ENCODE measurements around the gene ZMIZ1.

The ZMIZ1 gene

DNA sequence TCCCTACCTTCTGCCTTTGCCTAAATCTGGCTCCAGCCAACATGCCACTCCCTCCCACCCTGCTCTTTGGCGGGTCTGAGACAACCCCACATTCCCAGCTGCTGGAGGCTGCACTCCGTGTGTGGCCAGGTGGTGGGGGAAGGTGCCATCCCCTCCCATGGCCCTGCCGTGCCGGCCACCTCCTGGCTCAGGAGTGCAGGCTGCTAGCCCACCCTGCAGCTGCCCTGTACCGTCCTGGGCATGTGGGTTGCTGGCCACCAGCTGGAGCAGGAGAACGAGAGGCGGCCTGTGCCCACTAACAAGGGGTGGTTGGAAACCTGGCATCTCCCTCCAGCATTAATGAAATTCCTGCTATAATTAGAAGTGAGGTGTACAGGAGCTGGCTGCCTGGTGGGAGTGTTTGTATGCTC is 97.6 kb downstream of the ZMIZ1 start:
- no peak overlapping the region for H3K27ac Mint-ChIP-seq
- no peaks in the 10 kb centered on the region for H3K36me3 Mint-ChIP-seq
- H3K4me3 Mint-ChIP-seq, result no peak overlapping the region
- H3K27me3 Mint-ChIP-seq, result peaks cover 8% of the 10 kb centered on the region
- H3K4me1 Mint-ChIP-seq, result peaks cover 7% of the 10 kb centered on the region
- H3K9me3 Mint-ChIP-seq, result no peaks in the 10 kb centered on the region
- ATAC-seq, result no peak

GRCh38 chr10:79166741-79167140 is 98.0 kb downstream of the ZMIZ1 start:
- peaks cover 9% of the 10 kb centered on the region for H3K27me3 Mint-ChIP-seq

DNA sequence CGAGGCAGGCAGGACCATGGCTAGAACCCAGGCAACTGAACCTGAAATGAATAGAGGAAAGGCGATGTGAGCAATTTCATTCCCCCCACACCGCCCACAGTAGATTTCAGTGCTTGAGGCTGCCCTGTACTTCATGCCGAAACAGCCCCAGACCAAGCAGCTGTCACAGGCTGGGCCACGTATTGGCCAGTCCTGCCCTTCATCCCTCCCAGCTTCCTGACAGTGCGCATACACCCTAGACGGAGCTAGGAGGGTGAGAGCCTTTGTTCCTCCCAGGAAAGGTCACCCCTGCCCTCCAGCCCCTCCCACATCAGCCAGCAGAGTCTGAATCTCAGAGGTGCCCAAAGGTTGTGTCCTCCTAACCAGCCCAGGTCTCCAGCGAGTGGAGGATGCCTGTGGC is 98.8 kb downstream of the ZMIZ1 start:
- no peak overlapping the region for H3K27ac Mint-ChIP-seq
- H3K27me3 Mint-ChIP-seq, result peaks cover 10% of the 10 kb centered on the region
- no peaks in the 10 kb centered on the region for H3K9me3 Mint-ChIP-seq
- no peaks in the 10 kb centered on the region for H3K36me3 Mint-ChIP-seq
- peaks cover 7% of the 10 kb centered on the region for H3K4me1 Mint-ChIP-seq
- ATAC-seq, result no peak
- H3K4me3 Mint-ChIP-seq, result no peak overlapping the region

More at GRCh38 chr10:79166741-79167140, 98.0 kb downstream of the ZMIZ1 start:
- no peak for ATAC-seq
- Mint-ChIP-seq H3K4me3 (no peak overlapping the region), H3K27ac (no peak overlapping the region), H3K4me1 (peaks cover 7% of the 10 kb centered on the region), H3K9me3 (no peaks in the 10 kb centered on the region), H3K36me3 (no peaks in the 10 kb centered on the region)

GRCh38 chr10:79168210-79168609 is 99.4 kb downstream of the ZMIZ1 start:
- peaks cover 7% of the 10 kb centered on the region for H3K4me1 Mint-ChIP-seq
- peaks cover 10% of the 10 kb centered on the region for H3K27me3 Mint-ChIP-seq
- no peaks in the 10 kb centered on the region for H3K36me3 Mint-ChIP-seq
- no peak overlapping the region for H3K4me3 Mint-ChIP-seq
- no peak overlapping the region for H3K27ac Mint-ChIP-seq
- ATAC-seq, result no peak
- H3K9me3 Mint-ChIP-seq, result no peaks in the 10 kb centered on the region

GRCh38 chr10:79170226-79170752 is 101.5 kb downstream of the ZMIZ1 start:
- ATAC-seq, result no peak
- Mint-ChIP-seq H3K36me3 (no peaks in the 10 kb centered on the region), H3K4me1 (no peaks in the 10 kb centered on the region), H3K4me3 (no peak overlapping the region), H3K9me3 (no peaks in the 10 kb centered on the region), H3K27me3 (peaks cover 10% of the 10 kb centered on the region), H3K27ac (no peak overlapping the region)

- H3K27ac Mint-ChIP-seq, result no peak overlapping the region
- H3K4me1 Mint-ChIP-seq, result no peaks in the 10 kb centered on the region
- no peak overlapping the region for H3K4me3 Mint-ChIP-seq
- no peak for ATAC-seq
- H3K36me3 Mint-ChIP-seq, result no peaks in the 10 kb centered on the region
- no peaks in the 10 kb centered on the region for H3K9me3 Mint-ChIP-seq
- H3K27me3 Mint-ChIP-seq, result peaks cover 10% of the 10 kb centered on the region
These were observed 102.2 kb downstream of the ZMIZ1 start for GRCh38 chr10:79170993-79171392.

- Mint-ChIP-seq H3K27ac (no peak overlapping the region), H3K27me3 (peaks cover 10% of the 10 kb centered on the region), H3K4me3 (no peak overlapping the region), H3K4me1 (no peaks in the 10 kb centered on the region), H3K9me3 (no peaks in the 10 kb centered on the region), H3K36me3 (no peaks in the 10 kb centered on the region)
- no peak for ATAC-seq
These were observed 102.7 kb downstream of the ZMIZ1 start for GRCh38 chr10:79171504-79171903.

DNA sequence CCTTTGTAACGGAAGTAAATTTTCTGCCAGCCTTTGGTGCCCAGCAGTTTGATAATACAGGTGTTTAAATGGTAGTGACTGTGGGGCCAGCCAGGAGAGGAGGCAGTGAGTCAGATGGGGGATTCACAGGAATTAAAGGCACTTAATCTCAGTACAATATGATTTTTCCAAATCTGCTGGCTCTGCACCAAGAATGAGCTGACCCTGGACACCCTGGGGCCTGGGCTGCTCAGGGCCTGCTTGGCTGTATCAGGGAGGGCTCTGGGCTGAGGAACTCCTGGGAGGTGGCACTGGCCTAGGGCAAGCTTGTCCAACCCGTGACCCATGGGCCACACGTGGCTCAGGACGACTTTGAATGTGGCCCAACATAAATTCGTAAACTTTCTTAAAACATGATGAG is 104.1 kb downstream of the ZMIZ1 start:
- no peaks in the 10 kb centered on the region for H3K36me3 Mint-ChIP-seq
- no peak overlapping the region for H3K4me3 Mint-ChIP-seq
- H3K27me3 Mint-ChIP-seq, result peaks cover 21% of the 10 kb centered on the region
- H3K9me3 Mint-ChIP-seq, result no peaks in the 10 kb centered on the region
- H3K4me1 Mint-ChIP-seq, result no peaks in the 10 kb centered on the region
- ATAC-seq, result no peak
- H3K27ac Mint-ChIP-seq, result no peak overlapping the region

DNA sequence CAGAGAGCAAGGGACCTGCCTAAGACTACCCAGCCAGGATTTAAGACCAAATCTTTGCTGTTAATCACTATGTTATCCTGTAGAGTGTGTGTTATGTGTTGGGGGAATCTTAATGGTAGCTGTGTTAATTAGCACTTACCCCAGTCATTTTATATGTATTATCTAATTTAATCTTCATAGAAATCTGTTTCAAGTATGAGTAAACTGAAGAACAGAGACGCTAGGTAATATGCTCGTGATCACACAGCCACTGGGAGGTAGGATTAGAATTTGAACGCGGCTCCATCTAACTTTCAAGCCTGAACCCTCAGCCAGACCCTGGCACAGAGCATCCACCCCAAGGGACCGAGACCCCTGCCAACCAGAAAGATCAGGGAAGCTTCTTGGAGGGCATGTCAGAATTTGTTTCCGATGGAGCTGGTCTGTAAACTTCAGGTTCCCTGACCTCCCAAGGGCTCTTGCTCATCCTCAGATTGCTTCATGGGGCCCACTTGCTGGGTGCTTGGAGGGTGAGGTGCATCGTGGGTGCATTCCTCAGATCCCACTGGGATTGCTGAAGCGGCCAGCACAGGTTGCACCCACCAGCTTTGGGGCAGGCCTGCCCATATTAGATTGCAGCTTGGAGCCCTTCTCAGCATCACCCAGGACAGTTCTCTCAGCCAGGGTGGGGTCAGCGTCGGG is 105.0 kb downstream of the ZMIZ1 start:
- no peak for ATAC-seq
- Mint-ChIP-seq H3K27ac (no peak overlapping the region), H3K4me1 (no peaks in the 10 kb centered on the region), H3K4me3 (no peak overlapping the region), H3K27me3 (peaks cover 27% of the 10 kb centered on the region), H3K36me3 (no peaks in the 10 kb centered on the region), H3K9me3 (no peaks in the 10 kb centered on the region)

DNA sequence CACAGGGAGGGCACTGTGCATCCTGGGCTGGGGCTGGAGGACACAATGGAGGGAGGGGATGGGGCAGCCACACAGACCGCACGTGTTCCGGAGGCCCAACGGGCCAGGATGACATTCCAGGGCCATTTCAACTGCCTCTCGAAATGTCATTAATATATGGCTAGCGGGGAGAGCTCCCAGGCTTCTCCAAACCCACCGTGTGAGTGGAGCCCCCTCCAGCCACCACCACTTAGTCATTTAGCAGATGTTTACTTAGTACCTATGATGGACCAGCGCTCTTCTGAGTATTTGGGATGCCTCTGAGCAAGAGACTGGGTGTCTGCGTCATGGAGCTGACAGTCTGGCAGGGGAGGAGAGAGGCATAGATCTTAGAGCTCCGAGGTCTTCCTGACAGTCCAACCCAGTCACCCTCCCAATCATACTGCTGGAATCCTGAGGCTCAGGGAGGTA is 107.3 kb downstream of the ZMIZ1 start:
- Mint-ChIP-seq H3K4me3 (no peak overlapping the region), H3K9me3 (no peaks in the 10 kb centered on the region), H3K27ac (no peak overlapping the region), H3K4me1 (no peaks in the 10 kb centered on the region), H3K36me3 (no peaks in the 10 kb centered on the region), H3K27me3 (peaks cover 34% of the 10 kb centered on the region)
- no peak for ATAC-seq

DNA sequence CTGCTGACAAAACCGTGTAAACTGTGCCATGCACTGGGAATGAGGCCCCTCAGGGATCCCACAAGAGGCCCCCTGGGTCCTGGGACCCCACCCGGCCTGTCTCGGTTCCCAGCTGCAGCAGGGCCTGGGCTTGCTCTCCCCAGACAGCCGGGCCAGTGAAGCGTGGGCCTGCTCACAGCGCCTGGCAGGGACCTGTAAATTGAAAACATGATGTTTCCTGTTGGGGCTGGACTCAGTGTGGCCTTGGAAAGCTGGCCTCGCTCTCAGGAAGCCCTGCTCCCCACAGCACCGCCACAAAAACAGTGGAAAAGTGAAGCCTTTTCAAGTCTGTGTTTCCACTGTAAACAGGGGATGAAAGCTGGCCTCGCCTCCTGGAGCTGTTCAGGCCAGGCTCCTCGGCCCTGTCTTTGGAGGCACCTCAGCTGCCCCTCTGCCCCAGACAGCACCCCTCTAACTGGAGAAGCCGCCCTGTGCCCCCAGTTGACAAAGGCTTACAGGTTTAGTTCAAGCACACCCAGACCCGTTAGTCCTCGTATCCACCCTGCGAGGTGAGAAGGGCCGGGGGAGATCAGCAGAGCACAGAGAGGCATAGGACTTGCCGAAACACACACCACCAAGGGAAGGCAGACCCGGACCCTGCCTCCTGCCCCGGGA is 108.3 kb downstream of the ZMIZ1 start:
- H3K9me3 Mint-ChIP-seq, result no peaks in the 10 kb centered on the region
- H3K27me3 Mint-ChIP-seq, result peaks cover 28% of the 10 kb centered on the region
- H3K36me3 Mint-ChIP-seq, result no peaks in the 10 kb centered on the region
- no peaks in the 10 kb centered on the region for H3K4me1 Mint-ChIP-seq
- H3K27ac Mint-ChIP-seq, result no peak overlapping the region
- H3K4me3 Mint-ChIP-seq, result no peak overlapping the region
- ATAC-seq, result no peak

DNA sequence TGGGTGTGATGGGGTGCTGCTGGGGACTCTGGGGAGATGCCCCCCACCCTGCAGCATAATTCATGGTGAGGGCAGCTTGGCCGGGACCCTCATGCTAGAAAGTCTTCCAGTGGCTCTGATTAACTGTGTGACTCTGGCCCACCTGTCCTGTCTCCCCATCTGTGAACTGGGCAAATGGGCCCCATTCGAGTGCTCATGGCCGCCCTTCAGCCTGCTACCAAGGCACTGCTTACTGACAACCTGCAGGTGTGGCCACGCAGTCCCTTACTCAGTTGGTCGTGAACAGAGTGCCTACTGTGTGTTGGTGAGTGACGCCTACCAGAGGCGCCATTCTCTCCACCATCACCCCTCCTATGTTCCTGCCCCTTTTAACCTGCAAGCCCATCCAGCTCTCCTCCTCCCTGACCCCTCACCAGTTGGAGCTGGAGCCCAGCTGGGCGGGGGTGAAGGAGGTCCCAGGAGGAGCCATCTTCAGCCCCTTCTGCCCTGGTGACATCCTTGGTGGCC is 109.4 kb downstream of the ZMIZ1 start:
- H3K27me3 Mint-ChIP-seq, result peaks cover 28% of the 10 kb centered on the region
- H3K27ac Mint-ChIP-seq, result no peak overlapping the region
- no peaks in the 10 kb centered on the region for H3K4me1 Mint-ChIP-seq
- H3K4me3 Mint-ChIP-seq, result no peak overlapping the region
- ATAC-seq, result no peak
- H3K36me3 Mint-ChIP-seq, result no peaks in the 10 kb centered on the region
- H3K9me3 Mint-ChIP-seq, result no peaks in the 10 kb centered on the region

GRCh38 chr10:79178614-79179163 is 109.9 kb downstream of the ZMIZ1 start:
- no peak overlapping the region for H3K27ac Mint-ChIP-seq

GRCh38 chr10:79179164-79179956 is 110.6 kb downstream of the ZMIZ1 start:
- peaks cover 28% of the 10 kb centered on the region for H3K27me3 Mint-ChIP-seq
- ATAC-seq, result no peak
- H3K36me3 Mint-ChIP-seq, result no peaks in the 10 kb centered on the region
- no peak overlapping the region for H3K4me3 Mint-ChIP-seq
- H3K4me1 Mint-ChIP-seq, result no peaks in the 10 kb centered on the region
- no peaks in the 10 kb centered on the region for H3K9me3 Mint-ChIP-seq
- H3K27ac Mint-ChIP-seq, result no peak overlapping the region

More at GRCh38 chr10:79178614-79179163, 109.9 kb downstream of the ZMIZ1 start:
- Mint-ChIP-seq H3K4me3 (no peak overlapping the region), H3K9me3 (no peaks in the 10 kb centered on the region), H3K4me1 (no peaks in the 10 kb centered on the region), H3K27me3 (peaks cover 28% of the 10 kb centered on the region), H3K36me3 (no peaks in the 10 kb centered on the region)
- no peak for ATAC-seq

GRCh38 chr10:79179957-79180309 is 111.2 kb downstream of the ZMIZ1 start:
- no peak for ATAC-seq
- H3K27me3 Mint-ChIP-seq, result peaks cover 30% of the 10 kb centered on the region
- H3K36me3 Mint-ChIP-seq, result no peaks in the 10 kb centered on the region
- no peak overlapping the region for H3K4me3 Mint-ChIP-seq
- H3K27ac Mint-ChIP-seq, result no peak overlapping the region
- no peaks in the 10 kb centered on the region for H3K9me3 Mint-ChIP-seq
- H3K4me1 Mint-ChIP-seq, result no peaks in the 10 kb centered on the region

Data from stimulated activated memory B cell treated with anti-CD40 and anti-IgM and Interleukin-4, amounts not matched to agents 10 μg/mL and 1 μg/mL and 100 μg/mL, for 72 hours (primary cell).